IPS-20b (cell line): Measurements from ENCODE around the gene SPTBN5.

Experiments
- H3K27ac ChIP-seq: one replicate; pipeline ENCODE4 v1.5.1; 2013; ENCODE audit warnings: low read length
- H3K27me3 ChIP-seq: 2 replicates; pipeline ENCODE4 v1.6.1; 2013; ENCODE audit warnings: mild to moderate bottlenecking, low read length, inconsistent platforms; ENCODE audit not compliant: insufficient read depth
- H3K36me3 ChIP-seq: 2 replicates; pipeline ENCODE4 v1.6.1; 2013; ENCODE audit warnings: low read depth, mild to moderate bottlenecking, inconsistent platforms, low read length, moderate library complexity; ENCODE audit not compliant: insufficient read depth
- H3K4me1 ChIP-seq: 2 replicates; pipeline ENCODE4 v1.6.1; 2013; ENCODE audit warnings: mild to moderate bottlenecking, control low read depth, inconsistent platforms, low read length, moderate library complexity; ENCODE audit not compliant: insufficient read depth
- H3K4me3 ChIP-seq: 2 replicates; pipeline ENCODE4 v1.5.1; 2013; ENCODE audit warnings: mild to moderate bottlenecking, low read length, inconsistent platforms
- H3K9ac ChIP-seq: 2 replicates; pipeline ENCODE4 v1.6.1; 2013; ENCODE audit warnings: low read depth, mild to moderate bottlenecking, inconsistent platforms, low read length, moderate library complexity
- H3K9me3 ChIP-seq: 2 replicates; pipeline ENCODE4 v1.6.1; 2013; ENCODE audit warnings: mild to moderate bottlenecking, low read depth, low read length, inconsistent platforms; ENCODE audit not compliant: insufficient read depth

Gene SPTBN5

DNA sequence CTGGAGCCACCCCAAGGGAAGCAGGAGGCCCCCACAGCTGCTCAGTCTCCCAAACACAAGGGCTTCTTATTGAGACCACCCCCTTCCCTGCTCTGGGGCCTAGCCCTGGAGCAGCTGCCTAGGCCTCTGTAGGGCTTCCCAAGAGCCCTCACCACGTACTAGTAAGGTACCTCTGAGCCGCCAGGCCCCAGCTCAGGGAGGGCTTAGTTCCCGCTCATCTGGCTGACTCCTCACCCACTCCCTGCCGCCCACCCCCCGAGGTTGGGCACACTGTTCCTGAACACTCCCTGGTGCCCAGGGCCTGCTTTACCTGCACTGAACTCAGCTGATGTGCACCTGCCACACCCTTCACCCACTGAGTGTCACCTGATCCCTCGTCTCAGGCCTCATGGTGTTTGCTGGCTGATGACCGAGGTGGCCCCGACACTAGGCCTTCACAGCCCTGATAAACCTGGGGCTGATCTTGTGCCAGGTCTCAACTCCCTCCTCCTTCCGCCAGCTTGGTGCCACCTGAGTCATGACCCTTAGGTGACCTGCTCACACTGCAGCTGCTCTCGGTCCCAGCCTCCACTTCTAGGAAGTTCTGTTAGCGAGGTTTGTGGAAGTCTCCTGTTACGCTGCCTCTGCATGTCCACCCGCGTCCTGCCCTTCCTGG lies 18.0 kb upstream of the SPTBN5 start:
- Histone ChIP-seq H3K36me3 (peaks cover 66% of the 10 kb centered on the region), H3K4me3 (no peak overlapping the region), H3K9me3 (no peaks in the 10 kb centered on the region), H3K27ac (no peak overlapping the region), H3K4me1 (no peaks in the 10 kb centered on the region), H3K27me3 (no peaks in the 10 kb centered on the region), H3K9ac (no peak overlapping the region)

DNA sequence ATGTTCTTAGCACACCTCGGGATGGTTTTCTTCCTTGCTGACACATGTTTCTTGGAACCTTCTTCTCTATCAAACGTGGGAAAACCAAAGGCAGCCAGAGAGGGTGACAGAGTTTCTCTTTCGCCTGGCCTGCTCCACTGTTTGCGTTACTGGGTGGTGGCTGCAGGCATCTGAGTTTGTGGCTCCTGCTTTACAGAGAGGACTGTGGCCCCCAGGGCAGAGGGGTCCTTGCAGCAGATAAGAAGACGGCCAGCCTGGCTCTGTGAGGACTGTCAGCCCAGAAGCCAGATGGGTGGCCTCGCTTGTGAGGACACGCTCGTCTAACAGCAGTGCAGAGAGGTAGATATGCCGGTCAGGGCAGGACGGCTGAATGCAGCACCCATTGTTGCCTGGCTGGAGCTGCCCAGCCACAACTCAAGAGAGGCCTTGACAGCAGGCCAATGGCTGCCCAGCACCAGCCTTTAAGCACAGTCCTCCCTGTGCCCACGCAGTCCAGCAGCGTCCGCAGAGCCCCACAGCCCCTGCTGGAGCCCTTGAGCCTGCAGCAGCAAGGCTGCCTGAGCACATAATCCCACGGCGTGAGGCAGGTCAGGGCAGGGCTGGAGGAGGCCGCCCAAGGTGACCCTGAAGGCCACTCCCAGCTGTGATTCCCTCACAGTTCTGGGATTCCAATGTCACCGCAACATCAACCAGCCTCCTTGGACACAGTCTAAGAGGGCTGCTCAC lies 15.0 kb upstream of the SPTBN5 start:
- H3K27ac ChIP-seq, result no peak overlapping the region
- H3K36me3 ChIP-seq, result peaks cover 50% of the 10 kb centered on the region

DNA sequence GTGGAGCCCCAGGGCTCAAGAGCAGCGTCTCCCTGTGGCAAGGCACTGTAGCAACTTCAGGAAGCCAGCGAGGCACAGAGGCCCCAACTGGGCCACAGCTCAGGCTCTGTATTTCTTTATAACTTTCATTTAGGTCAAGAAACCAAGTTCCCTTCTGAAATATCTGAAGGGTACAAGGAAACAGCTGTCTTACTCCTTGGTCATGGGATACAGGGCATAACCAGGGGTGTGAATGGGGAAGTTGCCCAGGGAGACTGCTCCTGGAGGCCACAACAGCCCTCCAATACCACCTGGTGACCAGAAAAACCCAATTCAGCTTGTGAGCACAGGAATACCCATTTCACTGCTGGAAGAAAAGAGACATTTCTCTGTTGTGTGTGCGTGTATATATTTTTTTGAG lies 13.3 kb upstream of the SPTBN5 start:
- Histone ChIP-seq H3K36me3 (peaks cover 41% of the 10 kb centered on the region), H3K27me3 (no peaks in the 10 kb centered on the region), H3K4me3 (no peak overlapping the region), H3K9me3 (no peaks in the 10 kb centered on the region), H3K4me1 (no peaks in the 10 kb centered on the region), H3K9ac (no peak overlapping the region), H3K27ac (no peak overlapping the region)

More for the DNA sequence above, 15.0 kb upstream of the SPTBN5 start:
- Histone ChIP-seq H3K27me3 (no peaks in the 10 kb centered on the region), H3K9me3 (no peaks in the 10 kb centered on the region), H3K9ac (no peak overlapping the region), H3K4me3 (no peak overlapping the region), H3K4me1 (no peaks in the 10 kb centered on the region)

DNA sequence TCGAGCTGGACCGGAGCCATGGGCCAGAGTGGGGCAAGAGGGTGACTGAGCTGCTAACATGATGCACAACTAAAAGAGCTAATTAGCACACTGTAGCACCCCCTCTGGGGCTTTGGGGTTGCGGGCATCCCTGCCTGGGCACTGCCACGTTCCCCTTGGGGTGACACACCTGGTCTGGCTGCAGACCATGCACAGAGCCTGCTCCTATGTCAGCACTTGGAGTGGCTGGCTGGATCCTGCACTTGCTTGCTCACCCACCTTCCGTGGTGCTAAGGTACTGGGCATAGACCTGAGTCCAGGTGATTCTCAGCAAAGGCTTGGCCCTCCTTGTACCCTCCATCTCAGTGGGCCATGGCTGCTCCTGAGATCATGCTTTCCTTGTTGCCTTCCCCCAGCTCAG lies 12.8 kb upstream of the SPTBN5 start:
- H3K36me3 ChIP-seq, result peaks cover 41% of the 10 kb centered on the region
- H3K27me3 ChIP-seq, result no peaks in the 10 kb centered on the region
- H3K9ac ChIP-seq, result no peak overlapping the region
- H3K9me3 ChIP-seq, result no peaks in the 10 kb centered on the region
- no peaks in the 10 kb centered on the region for H3K4me1 ChIP-seq
- H3K4me3 ChIP-seq, result no peak overlapping the region
- H3K27ac ChIP-seq, result no peak overlapping the region

DNA sequence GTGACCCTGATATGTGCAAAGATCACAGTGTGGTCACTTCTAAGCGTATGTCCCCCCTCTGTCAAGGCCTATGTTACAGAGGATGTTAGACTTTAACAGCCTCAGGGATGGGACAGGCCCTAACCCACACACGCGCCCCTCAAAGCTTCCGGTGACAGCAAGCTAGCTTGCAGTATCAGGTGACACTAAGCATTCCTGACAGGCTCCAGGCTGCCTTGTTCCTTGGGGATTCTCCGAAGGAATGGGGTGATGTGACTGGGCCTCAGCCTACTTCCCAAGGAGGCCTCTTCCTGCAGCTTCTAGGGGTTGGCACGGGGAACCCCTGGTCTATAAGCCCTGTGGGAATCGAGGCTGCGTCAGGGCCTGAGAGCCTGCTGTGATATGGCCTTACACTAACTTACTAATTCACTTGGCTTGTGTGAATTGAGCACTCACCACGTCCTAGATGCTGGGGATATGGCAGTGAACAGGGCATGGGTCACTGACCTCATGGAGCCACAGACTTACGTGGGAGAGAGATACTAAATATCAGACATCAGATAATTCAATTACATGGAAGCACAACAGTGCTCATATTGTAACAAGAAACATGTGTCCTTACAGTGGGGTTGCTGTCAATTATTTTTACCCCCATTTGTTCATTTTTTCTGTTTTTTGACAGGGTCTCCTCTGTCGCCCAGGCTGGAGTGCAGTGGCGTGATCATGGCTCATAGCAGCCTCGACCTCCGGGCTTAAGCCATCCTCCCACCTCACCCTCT lies 11.4 kb upstream of the SPTBN5 start:
- Histone ChIP-seq H3K27me3 (no peaks in the 10 kb centered on the region), H3K4me3 (no peak overlapping the region), H3K27ac (no peak overlapping the region), H3K9ac (no peak overlapping the region), H3K9me3 (no peaks in the 10 kb centered on the region), H3K36me3 (peaks cover 50% of the 10 kb centered on the region), H3K4me1 (no peaks in the 10 kb centered on the region)

DNA sequence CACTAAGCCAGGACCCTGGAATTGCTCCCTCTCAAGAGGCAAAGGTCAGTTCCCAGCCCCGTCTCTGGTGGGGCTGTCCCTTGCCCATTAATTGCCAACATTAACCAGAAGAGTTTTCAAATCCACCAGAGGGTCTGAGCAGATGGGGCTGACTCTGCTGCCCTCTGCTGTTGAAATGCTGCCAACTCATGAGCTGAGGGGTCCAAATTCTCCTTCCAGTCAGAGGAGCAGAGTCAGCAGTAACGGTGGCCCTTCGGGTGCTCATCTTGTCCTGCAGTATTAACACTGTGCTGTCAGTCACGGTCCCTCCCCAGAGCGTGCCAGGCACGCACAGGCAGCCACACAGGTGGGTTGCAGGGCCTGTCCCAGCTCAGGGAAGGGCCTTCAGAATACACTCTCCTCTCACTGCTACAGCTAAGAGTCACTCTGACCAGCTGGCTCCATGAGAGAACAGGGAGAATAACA lies 10.7 kb upstream of the SPTBN5 start:
- H3K36me3 ChIP-seq, result peaks cover 47% of the 10 kb centered on the region
- H3K9ac ChIP-seq, result no peak overlapping the region
- no peak overlapping the region for H3K27ac ChIP-seq
- H3K9me3 ChIP-seq, result no peaks in the 10 kb centered on the region
- H3K4me1 ChIP-seq, result no peaks in the 10 kb centered on the region
- no peak overlapping the region for H3K4me3 ChIP-seq
- no peaks in the 10 kb centered on the region for H3K27me3 ChIP-seq

DNA sequence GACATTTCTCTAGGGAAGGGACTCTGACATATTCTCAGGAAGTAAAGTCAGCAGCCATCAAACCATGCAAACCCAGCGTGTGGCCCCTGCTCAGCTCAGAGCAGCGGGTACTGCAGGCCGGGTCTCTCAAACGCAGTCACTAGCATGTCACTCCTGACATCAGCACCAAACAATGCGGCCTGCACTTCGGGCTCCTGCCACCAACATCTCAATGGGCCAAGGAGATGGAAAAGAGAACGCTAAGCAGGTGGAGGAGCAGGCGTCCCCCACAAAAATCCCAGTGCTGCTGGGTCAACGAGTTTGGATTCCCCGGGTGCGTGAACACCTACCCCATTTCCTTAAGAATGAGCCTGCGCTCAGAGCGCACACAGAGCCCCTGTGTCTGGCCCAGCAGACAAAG lies 9.9 kb upstream of the SPTBN5 start:
- no peak overlapping the region for H3K27ac ChIP-seq

DNA sequence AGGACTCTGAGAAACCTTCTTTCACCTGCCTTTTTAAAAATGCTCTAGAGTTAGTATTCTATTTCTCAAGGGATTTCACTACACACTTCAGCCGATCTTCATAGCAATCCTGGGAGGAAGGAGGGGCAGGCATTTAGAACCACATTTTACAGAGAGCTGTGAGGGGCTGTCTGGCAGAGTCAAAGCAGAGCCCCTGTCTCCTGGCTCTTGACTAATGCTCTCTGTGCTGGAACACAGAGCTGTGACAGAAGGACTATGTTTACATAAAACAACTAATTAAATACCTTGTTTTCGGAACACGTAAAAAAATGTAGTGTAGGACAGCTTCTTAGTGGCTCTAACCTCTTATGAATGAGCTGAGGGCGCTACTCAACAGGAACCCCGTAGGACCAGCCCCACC lies 7.6 kb upstream of the SPTBN5 start:
- H3K9ac ChIP-seq, result no peak overlapping the region
- peaks cover 23% of the 10 kb centered on the region for H3K36me3 ChIP-seq
- no peaks in the 10 kb centered on the region for H3K27me3 ChIP-seq
- H3K4me1 ChIP-seq, result no peaks in the 10 kb centered on the region
- no peak overlapping the region for H3K4me3 ChIP-seq
- no peak overlapping the region for H3K27ac ChIP-seq
- no peaks in the 10 kb centered on the region for H3K9me3 ChIP-seq

More for the DNA sequence above, 9.9 kb upstream of the SPTBN5 start:
- Histone ChIP-seq H3K4me1 (no peaks in the 10 kb centered on the region), H3K9me3 (no peaks in the 10 kb centered on the region), H3K27me3 (no peaks in the 10 kb centered on the region), H3K4me3 (no peak overlapping the region), H3K36me3 (peaks cover 44% of the 10 kb centered on the region), H3K9ac (no peak overlapping the region)

DNA sequence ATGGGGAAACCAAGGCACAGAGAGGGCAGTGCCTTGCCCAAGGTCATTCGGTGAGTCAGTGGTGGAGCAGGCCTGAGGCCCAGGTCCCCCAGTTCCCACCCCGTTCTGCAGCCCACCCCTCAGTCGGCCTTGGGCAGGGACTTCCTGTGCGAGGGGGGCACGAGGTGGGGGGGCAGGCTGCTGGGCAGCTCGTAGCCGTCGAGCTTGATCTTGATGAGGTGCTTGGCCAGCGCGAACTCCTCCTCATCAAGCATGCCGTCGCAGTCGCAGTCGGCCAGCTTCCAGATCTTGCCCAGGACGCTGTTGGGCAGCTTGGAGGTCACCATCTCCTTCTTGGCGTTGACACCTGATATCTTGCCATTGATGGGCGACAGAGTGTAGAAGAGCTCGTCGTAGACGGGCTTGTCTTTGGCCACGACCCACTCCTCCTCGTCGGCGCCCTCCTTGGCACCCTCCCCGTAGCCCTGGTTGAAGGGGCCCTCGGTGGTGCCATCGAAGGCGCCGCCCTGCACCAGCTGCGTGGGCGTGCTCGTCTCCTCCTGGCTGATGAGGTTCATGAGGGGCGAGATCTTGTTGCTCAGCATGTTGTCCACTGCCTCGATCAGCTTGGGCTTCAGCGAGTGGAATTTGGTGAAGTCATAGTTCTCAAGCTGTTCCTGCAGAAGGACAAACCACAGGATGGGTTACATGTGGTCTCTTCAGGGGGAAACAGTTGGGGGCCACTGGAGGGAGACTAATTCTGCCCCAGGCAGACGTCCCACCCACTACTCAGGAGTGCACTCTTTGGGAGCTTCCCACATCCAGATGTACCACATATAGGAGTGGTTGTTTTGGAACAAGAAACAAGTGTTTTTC lies 6.9 kb upstream of the SPTBN5 start:
- Histone ChIP-seq H3K36me3 (peaks cover 20% of the 10 kb centered on the region), H3K9me3 (no peaks in the 10 kb centered on the region), H3K4me1 (no peaks in the 10 kb centered on the region), H3K27me3 (no peaks in the 10 kb centered on the region), H3K27ac (no peak overlapping the region), H3K4me3 (no peak overlapping the region), H3K9ac (no peak overlapping the region)

DNA sequence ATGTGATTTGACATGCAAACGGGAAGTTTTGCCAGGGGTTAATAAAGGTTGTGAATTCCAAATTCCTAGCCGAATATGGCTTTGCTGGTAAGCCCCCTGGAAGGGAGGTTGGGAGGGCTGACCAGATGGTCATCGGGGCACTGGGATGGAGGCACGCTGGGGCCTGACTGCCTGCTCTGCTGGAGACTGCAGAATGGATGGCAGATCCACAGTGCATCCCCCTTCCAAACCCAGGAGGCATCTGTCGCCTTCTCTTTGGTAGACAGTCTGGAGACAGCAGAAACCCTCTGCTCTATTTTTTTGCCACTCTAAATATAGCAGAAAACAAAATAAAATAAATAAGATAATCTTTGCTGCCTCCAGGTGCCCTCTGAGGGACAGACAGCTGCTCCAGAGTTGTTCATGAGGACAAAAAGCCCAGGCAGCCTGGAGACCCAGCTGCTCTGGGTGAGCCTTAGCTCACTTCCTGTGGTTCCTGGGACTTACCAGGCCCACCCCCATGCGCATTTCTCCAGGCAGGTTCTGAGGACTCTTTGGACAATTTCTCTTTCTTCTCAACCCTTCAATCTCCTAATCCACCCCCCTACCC lies 6.1 kb upstream of the SPTBN5 start:
- H3K36me3 ChIP-seq, result peaks cover 20% of the 10 kb centered on the region
- no peak overlapping the region for H3K9ac ChIP-seq
- no peak overlapping the region for H3K4me3 ChIP-seq
- H3K27ac ChIP-seq, result no peak overlapping the region
- H3K9me3 ChIP-seq, result no peaks in the 10 kb centered on the region
- H3K27me3 ChIP-seq, result no peaks in the 10 kb centered on the region
- no peaks in the 10 kb centered on the region for H3K4me1 ChIP-seq

DNA sequence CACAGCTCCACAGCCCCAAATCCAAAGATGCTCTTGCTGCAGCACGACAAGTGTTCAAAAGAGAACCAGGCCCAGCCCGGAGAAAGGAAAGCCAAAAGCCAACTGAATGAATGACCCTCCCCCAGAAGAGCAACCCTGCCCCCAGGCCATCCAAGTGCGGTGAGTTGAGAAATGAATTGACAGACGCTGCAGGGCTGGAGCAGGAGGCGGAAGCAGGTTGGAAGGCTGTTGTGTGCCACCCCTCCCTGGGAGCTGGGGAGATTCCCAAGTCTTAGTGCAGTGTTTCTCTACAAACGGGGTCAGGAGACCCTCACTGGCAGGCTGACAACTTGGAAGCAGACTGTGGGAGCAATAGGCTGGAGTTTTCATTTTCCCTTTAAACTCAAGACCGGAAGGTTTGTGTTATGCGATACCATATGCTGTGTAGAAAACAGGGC lies 3.5 kb upstream of the SPTBN5 start:
- no peaks in the 10 kb centered on the region for H3K27me3 ChIP-seq
- H3K27ac ChIP-seq, result no peak overlapping the region
- H3K9me3 ChIP-seq, result no peaks in the 10 kb centered on the region
- H3K4me1 ChIP-seq, result no peaks in the 10 kb centered on the region
- no peak overlapping the region for H3K9ac ChIP-seq
- H3K4me3 ChIP-seq, result no peak overlapping the region
- H3K36me3 ChIP-seq, result peaks cover 16% of the 10 kb centered on the region
